GM13976 (cell line): ENCODE results near the gene TIAM2.

Experiments
- DNase-seq: peaks from one replicate; pipeline ENCODE4 v3.0.0; 2012; ENCODE audit warnings: low spot score
- CTCF ChIP-seq: IDR thresholded peaks from 2 replicates; pipeline ENCODE4 v1.5.1; 2012; ENCODE audit warnings: borderline replicate concordance, mild to moderate bottlenecking; ENCODE audit not compliant: insufficient read depth; ENCODE audit errors: extremely low read depth, missing control alignments, control extremely low read depth
- in situ Hi-C: fragments of 300-500 bp; cut with MboI; formaldehyde crosslinking; loops from one replicate; pipeline ENCODE4 v1.12.0; 2022; ENCODE audit warnings: low sequenced_read_pairs, mixed read lengths, inconsistent platforms; ENCODE audit not compliant: unreplicated experiment

The TIAM2 gene

GRCh38 chr6:154995254-154996015 lies at the start of gene TIAM2:
Gene TIAM2, plus strand, starts transcription at chr6:154995315. Its CDS starts 133,909 bp downstream, at chr6:155129224.
- no peak for TF ChIP-seq CTCF
- in situ Hi-C loops, result no loop called here
- peak; percentile 65 for DNase-seq

GRCh38 chr6:154950979-154951344 lies 44.2 kb upstream of the TIAM2 start:
- in situ Hi-C loops, result no loop called here
- no peak for DNase-seq
- TF ChIP-seq CTCF, result no peak

- TF ChIP-seq CTCF, result no peak
- DNase-seq, result peak; percentile 57
- in situ Hi-C loops, result no loop called here
Observed at GRCh38 chr6:154951345-154952200, 43.5 kb upstream of the TIAM2 start.

GRCh38 chr6:154953644-154954043 lies 41.5 kb upstream of the TIAM2 start:
- in situ Hi-C loops, result no loop called here
- TF ChIP-seq CTCF, result no peak
- no peak for DNase-seq

GRCh38 chr6:154954347-154954746 lies 40.8 kb upstream of the TIAM2 start:
- TF ChIP-seq CTCF, result no peak
- no peak for DNase-seq
- in situ Hi-C loops, result no loop called here

- no peak for TF ChIP-seq CTCF
- no peak for DNase-seq
- in situ Hi-C loops, result no loop called here
Observed at GRCh38 chr6:154956771-154957522, 38.2 kb upstream of the TIAM2 start.
